GM12878 (cell line): ENCODE data around the gene TEX9. TPM values are rescaled to one million over a fixed set of nuclear protein-coding genes. Genes with fewer than 3 reads are reported as not detected.

Experiments
- ATAC-seq: fragments of 200-7000 bp; cut with Tn5 transposase; 3 replicates; pipeline ENCODE4 v1.9.1; 2020; ENCODE audit warnings: mild to moderate bottlenecking, moderate library complexity
- BruUV-seq: library from RNA; stranded (reverse); fragments of 400-500 nt; replicated peaks from 2 replicates; lab custom pipeline; 2021; lab: Mats Ljungman, UMichigan
- CTCF ChIA-PET: fragments of 300-600 bp; sonication (Branson Sonifier 250); formaldehyde crosslinking; extraction: SDS; loops from one replicate; lab custom pipeline; 2021; ENCODE audit warnings: inconsistent platforms; lab: Yijun Ruan, JAX
- POLR2A ChIA-PET: fragments of 350-600 bp; formaldehyde crosslinking; extraction: SDS; loops from one replicate; lab custom pipeline; 2021; ENCODE audit warnings: inconsistent platforms; lab: Charles Lee
- RAD21 ChIA-PET: fragments of 300-600 bp; sonication (Branson Sonifier 250); formaldehyde crosslinking; loops from one replicate; lab custom pipeline; 2023; ENCODE audit warnings: antibody characterized with exemption; ENCODE audit not compliant: unreplicated experiment; lab: Charles Lee
- SMC1A ChIA-PET: fragments of 300-600 bp; sonication (Branson Sonifier 250); formaldehyde crosslinking; loops from one replicate; lab custom pipeline; 2023; ENCODE audit not compliant: unreplicated experiment, uncharacterized antibody; lab: Charles Lee
- DNase-seq: peaks from one replicate; pipeline ENCODE4 v3.0.0-alpha.2; 2011; ENCODE audit warnings: low read depth, low spot score
- FAIRE-seq: peaks from 3 replicates; lab custom pipeline; 2011; peaks lifted over from hg19 to GRCh38; lab: Jason Lieb, UNC
- H2AFZ ChIP-seq: 2 replicates; pipeline ENCODE4 v1.6.0; 2011; ENCODE audit warnings: low read depth, low read length, control low read depth; ENCODE audit not compliant: control insufficient read depth
- H3K27ac ChIP-seq: 2 replicates; pipeline ENCODE4 v1.5.1; 2011; ENCODE audit warnings: control low read depth; ENCODE audit not compliant: control insufficient read depth, insufficient read depth
- H3K27me3 ChIP-seq, 2 experiments: replicated peaks in 1 of 2; 2 replicates each; pipeline versions ENCODE4 v1.6.0 to v1.6.1; 2011; ENCODE audit warnings: low read length in 1 of 2; ENCODE audit not compliant: control insufficient read depth in 2 of 2, insufficient read depth in 2 of 2
- H3K36me3 ChIP-seq, 2 experiments: 2 replicates each; pipeline ENCODE4 v1.5.1; 2011; ENCODE audit warnings: low read length in 1 of 2; ENCODE audit not compliant: control insufficient read depth in 2 of 2, insufficient read depth in 2 of 2
- H3K4me1 ChIP-seq: 2 replicates; pipeline ENCODE4 v1.6.1; 2011; ENCODE audit warnings: mild to moderate bottlenecking, low read length, moderate library complexity, mixed read lengths; ENCODE audit not compliant: control insufficient read depth, insufficient read depth
- H3K4me2 ChIP-seq: 2 replicates; pipeline ENCODE4 v1.6.0; 2011; ENCODE audit warnings: control low read depth; ENCODE audit not compliant: control insufficient read depth, insufficient read depth
- H3K4me3 ChIP-seq: fragments of 200-600 bp; sonication (generic); 2 replicates; pipeline ENCODE4 v1.5.1; 2016
- H3K79me2 ChIP-seq: 2 replicates; pipeline ENCODE4 v1.6.0; 2011; ENCODE audit warnings: low read length; ENCODE audit not compliant: control insufficient read depth, insufficient read depth
- H3K9ac ChIP-seq: 2 replicates; pipeline ENCODE4 v1.8.0; 2011; ENCODE audit warnings: low read length, control low read depth, mixed read lengths; ENCODE audit not compliant: control insufficient read depth, insufficient read depth
- H3K9me3 ChIP-seq: replicated peaks from 3 replicates; pipeline ENCODE4 v1.5.1; 2011; ENCODE audit warnings: mild to moderate bottlenecking, low read length; ENCODE audit not compliant: control insufficient read depth, insufficient read depth
- H4K20me1 ChIP-seq: 2 replicates; pipeline ENCODE4 v1.6.0; 2011; ENCODE audit not compliant: control insufficient read depth, insufficient read depth
- BMI1 ChIP-seq: fragments of 450-650 bp; IDR thresholded peaks from 2 replicates; pipeline ENCODE4 v1.6.1; 2016; ENCODE audit warnings: mild to moderate bottlenecking, moderate library complexity, borderline replicate concordance
- BRCA1 ChIP-seq: IDR thresholded peaks from 2 replicates; pipeline ENCODE4 v1.6.1; 2011; ENCODE audit warnings: low read depth, low read length, improper control_type of control experiment
- CHD2 ChIP-seq: IDR thresholded peaks from 2 replicates; pipeline ENCODE4 v1.6.1; 2011; ENCODE audit warnings: low read depth, low read length, improper control_type of control experiment, borderline replicate concordance
- FOXM1 ChIP-seq: IDR thresholded peaks from 2 replicates; pipeline ENCODE4 v1.6.1; 2012; ENCODE audit warnings: low read depth, mild to moderate bottlenecking, inconsistent platforms, low read length, moderate library complexity
- HCFC1 ChIP-seq: fragments of 150-350 bp; IDR thresholded peaks from 2 replicates; pipeline ENCODE4 v1.6.1; 2014; ENCODE audit warnings: low read length
- IKZF2 ChIP-seq, 2 experiments: fragments of 450-650 bp; IDR thresholded peaks; 2 replicates each; pipeline ENCODE4 v1.6.1; 2017; ENCODE audit warnings: mild to moderate bottlenecking in 2 of 2, moderate library complexity in 2 of 2
- MEF2B ChIP-seq: fragments of 450-650 bp; IDR thresholded peaks from 2 replicates; pipeline ENCODE4 v1.6.1; 2018; ENCODE audit warnings: mild to moderate bottlenecking, moderate library complexity; ENCODE audit not compliant: partially characterized antibody, poor library complexity, severe bottlenecking
- NFXL1 ChIP-seq: fragments of 450-650 bp; IDR thresholded peaks from 2 replicates; pipeline ENCODE4 v1.6.1; 2017; ENCODE audit warnings: antibody characterized with exemption, mild to moderate bottlenecking, borderline replicate concordance
- TAF1 ChIP-seq: IDR thresholded peaks from 2 replicates; pipeline ENCODE4 v1.6.1; 2011; ENCODE audit warnings: mild to moderate bottlenecking, low read depth, low read length, borderline replicate concordance
- YBX1 ChIP-seq: fragments of 450-650 bp; IDR thresholded peaks from 2 replicates; pipeline ENCODE4 v1.6.1; 2016; ENCODE audit warnings: antibody characterized with exemption
- YY1 ChIP-seq: IDR thresholded peaks from 2 replicates; pipeline ENCODE4 v1.6.1; 2011; ENCODE audit warnings: low read depth, mild to moderate bottlenecking, low read length
- WGBS: methylation state at CpG from one replicate; pipeline ENCODE4 v1.1.6; 2016; ENCODE audit warnings: low lambda C conversion rate; ENCODE audit not compliant: insufficient replicate concordance, insufficient coverage; ENCODE audit errors: missing lambda C conversion rate; 5-methylcytosine and 5-hydroxymethylcytosine counted together
- in situ Hi-C: fragments of 300-500 bp; cut with MboI; formaldehyde crosslinking; loops from 9 replicates; pipeline ENCODE4 v1.14.3; 2018; ENCODE audit warnings: mixed read lengths
- intact Hi-C: fragments of 100-400 bp; cut with micrococcal nuclease; formaldehyde crosslinking; loops from one replicate; pipeline ENCODE4 v1.14.2; 2022; ENCODE audit not compliant: unreplicated experiment
- polyA plus RNA-seq, 11 experiments: library from polyadenylated mRNA; depleted of rRNA in 4 of 11; unstranded in 6 of 11; stranded (reverse) in 5 of 11; fragments of >200 nt; fragmentation: Nextera tagmentation in 4 of 11; fragmentation: Illumina TruSeq in 1 of 11; extraction: Ambion mirVana in 4 of 11; extraction: Trizol in 1 of 11; gene quantifications; 1 replicate in 1 of 11; 2 replicates in 10 of 11; pipeline versions ENCODE4 v1.2.1 to v1.2.3, GENCODE V29; 2011 to 2016; ENCODE audit warnings: inconsistent platforms in 2 of 11, missing spikeins in 2 of 11, low read depth in 1 of 11
- total RNA-seq, 4 experiments: library from RNA; depleted of rRNA in 3 of 4; stranded (reverse); fragments of >200 nt in 3 of 4; fragmentation: Illumina TruSeq in 1 of 4; extraction: Trizol in 1 of 4; gene quantifications; 2 replicates each; pipeline versions ENCODE4 v1.2.1 to v1.2.3, GENCODE V29; 2013 to 2021
- TF ChIP-seq, protein P1 (sequence below): IDR thresholded peaks from 2 replicates; pipeline ENCODE4 v1.6.1; 2011; ENCODE audit warnings: low read depth, mild to moderate bottlenecking, low read length, moderate library complexity, borderline replicate concordance; ENCODE audit errors: extremely low read depth
- TF ChIP-seq, protein P2 (sequence below): fragments of 450-650 bp; formaldehyde crosslinking; IDR thresholded peaks from 2 replicates; pipeline ENCODE4 v1.5.0; 2022; ENCODE audit warnings: mild to moderate bottlenecking, missing genetic modification characterization

Gene TEX9
- total and polyA plus RNA-seq, 10 of the 15 experiments (the other 5 are each of a cell fraction or from before 2014, with no cell fraction given) = 9.0 to 155 (median 70.0) TPM

DNA sequence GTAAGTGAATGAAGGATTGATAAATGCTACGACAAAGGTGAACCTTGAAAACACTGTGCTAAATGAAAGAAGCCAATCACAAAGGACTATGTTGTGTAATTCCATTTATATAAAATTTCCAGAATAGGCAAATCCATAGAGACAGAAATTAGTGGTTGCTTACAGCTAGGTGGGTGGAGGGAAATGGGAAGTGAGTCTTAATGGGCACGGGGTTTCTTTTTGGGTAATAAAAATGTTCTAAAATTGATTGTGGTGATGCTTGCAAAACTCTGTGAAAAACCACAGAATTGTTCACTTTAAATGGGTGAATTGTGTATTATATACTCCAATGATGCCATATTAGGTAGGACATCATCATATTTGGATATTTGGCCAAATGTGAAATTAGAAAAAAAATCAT is 20.9 kb upstream of the TEX9 start:
- BruUV-seq = no TSS peak
- no peaks in the 10 kb centered on the region for H3K27me3 ChIP-seq
- no peak overlapping the region for H3K9ac ChIP-seq
- no peaks in the 10 kb centered on the region for H3K36me3 ChIP-seq
- POLR2A ChIA-PET = no interaction called here
- ATAC-seq (no peak), FAIRE-seq (no peak), DNase-seq (no peak)
- no peak overlapping the region for H3K4me3 ChIP-seq
- H2AFZ ChIP-seq = no peak overlapping the region
- RAD21 ChIA-PET = no interaction called here
- no peak for TF ChIP-seq MEF2B
- TF ChIP-seq, protein P1, sequence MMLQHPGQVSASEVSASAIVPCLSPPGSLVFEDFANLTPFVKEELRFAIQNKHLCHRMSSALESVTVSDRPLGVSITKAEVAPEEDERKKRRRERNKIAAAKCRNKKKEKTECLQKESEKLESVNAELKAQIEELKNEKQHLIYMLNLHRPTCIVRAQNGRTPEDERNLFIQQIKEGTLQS = no peak
- no peak for TF ChIP-seq BMI1
- TF ChIP-seq IKZF2 (IDR thresholded peaks at IDR 0.05) = no peak
- TF ChIP-seq FOXM1 = no peak
- TF ChIP-seq, protein P2, sequence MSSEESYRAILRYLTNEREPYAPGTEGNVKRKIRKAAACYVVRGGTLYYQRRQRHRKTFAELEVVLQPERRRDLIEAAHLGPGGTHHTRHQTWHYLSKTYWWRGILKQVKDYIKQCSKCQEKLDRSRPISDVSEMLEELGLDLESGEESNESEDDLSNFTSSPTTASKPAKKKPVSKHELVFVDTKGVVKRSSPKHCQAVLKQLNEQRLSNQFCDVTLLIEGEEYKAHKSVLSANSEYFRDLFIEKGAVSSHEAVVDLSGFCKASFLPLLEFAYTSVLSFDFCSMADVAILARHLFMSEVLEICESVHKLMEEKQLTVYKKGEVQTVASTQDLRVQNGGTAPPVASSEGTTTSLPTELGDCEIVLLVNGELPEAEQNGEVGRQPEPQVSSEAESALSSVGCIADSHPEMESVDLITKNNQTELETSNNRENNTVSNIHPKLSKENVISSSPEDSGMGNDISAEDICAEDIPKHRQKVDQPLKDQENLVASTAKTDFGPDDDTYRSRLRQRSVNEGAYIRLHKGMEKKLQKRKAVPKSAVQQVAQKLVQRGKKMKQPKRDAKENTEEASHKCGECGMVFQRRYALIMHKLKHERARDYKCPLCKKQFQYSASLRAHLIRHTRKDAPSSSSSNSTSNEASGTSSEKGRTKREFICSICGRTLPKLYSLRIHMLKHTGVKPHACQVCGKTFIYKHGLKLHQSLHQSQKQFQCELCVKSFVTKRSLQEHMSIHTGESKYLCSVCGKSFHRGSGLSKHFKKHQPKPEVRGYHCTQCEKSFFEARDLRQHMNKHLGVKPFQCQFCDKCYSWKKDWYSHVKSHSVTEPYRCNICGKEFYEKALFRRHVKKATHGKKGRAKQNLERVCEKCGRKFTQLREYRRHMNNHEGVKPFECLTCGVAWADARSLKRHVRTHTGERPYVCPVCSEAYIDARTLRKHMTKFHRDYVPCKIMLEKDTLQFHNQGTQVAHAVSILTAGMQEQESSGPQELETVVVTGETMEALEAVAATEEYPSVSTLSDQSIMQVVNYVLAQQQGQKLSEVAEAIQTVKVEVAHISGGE (CRISPR knock-in tag) = no peak
- TF ChIP-seq YBX1 = no peak
- TF ChIP-seq BRCA1 = no peak
- TF ChIP-seq CHD2 = no peak
- no peak for TF ChIP-seq NFXL1
- TF ChIP-seq YY1 = no peak
- TF ChIP-seq HCFC1 = no peak
- TF ChIP-seq TAF1 = no peak
- 2% methylated on average over 2 of the region's 2 CpGs for WGBS
- in situ Hi-C loops (no loop called here), intact Hi-C loops (no loop called here)
- no peak overlapping the region for H3K4me2 ChIP-seq
- CTCF ChIA-PET = no interaction called here
- H3K9me3 ChIP-seq = no peaks in the 10 kb centered on the region
- H3K27ac ChIP-seq = no peak overlapping the region
- no peaks in the 10 kb centered on the region for H3K79me2 ChIP-seq
- no peaks in the 10 kb centered on the region for H3K4me1 ChIP-seq
- SMC1A ChIA-PET = no interaction called here
- H4K20me1 ChIP-seq = no peaks in the 10 kb centered on the region
